Endothelial cell of umbilical vein (primary cell): ENCODE data around the gene LOXHD1. TPM values are rescaled to one million over a fixed set of nuclear protein-coding genes. Genes with fewer than 3 reads are reported as not detected.

Experiments
- BruUV-seq: library from RNA; stranded (reverse); fragments of 400-500 nt; replicated peaks from 2 replicates; lab custom pipeline; 2021; lab: Mats Ljungman, UMichigan
- CTCF ChIA-PET: fragments of 300-600, 350-600 bp; sonication (Branson Sonifier 250); formaldehyde crosslinking; loops from one replicate; lab custom pipeline; 2021; ENCODE audit warnings: antibody characterized with exemption, inconsistent platforms; lab: Charles Lee
- POLR2A ChIA-PET: fragments of 300-600, 350-600 bp; sonication (Branson Sonifier 250); formaldehyde crosslinking; loops from one replicate; lab custom pipeline; 2021; ENCODE audit warnings: antibody characterized with exemption, inconsistent platforms; lab: Charles Lee
- DNase-seq: peaks from one replicate; pipeline ENCODE4 v3.0.0-alpha.2; 2011; ENCODE audit warnings: low read depth, low spot score
- FAIRE-seq: peaks from 2 replicates; lab custom pipeline; 2011; peaks lifted over from hg19 to GRCh38; lab: Jason Lieb, UNC
- H2AFZ ChIP-seq: 2 replicates; pipeline ENCODE4 v1.6.0; 2012; ENCODE audit warnings: low read depth, low read length, control low read depth, inconsistent platforms
- H3K27ac ChIP-seq: 2 replicates; pipeline ENCODE4 v1.5.1; 2011; ENCODE audit warnings: low read depth, mild to moderate bottlenecking, control low read depth, low read length, moderate library complexity; ENCODE audit not compliant: insufficient read depth
- H3K27me3 ChIP-seq, 2 experiments: 2 replicates each; pipeline versions ENCODE4 v1.6.0 to v1.6.1; 2011; ENCODE audit warnings: low read length in 2 of 2, mixed read lengths in 1 of 2; ENCODE audit not compliant: control insufficient read depth in 2 of 2, insufficient read depth in 2 of 2
- H3K36me3 ChIP-seq, 2 experiments: 2 replicates in 1 of 2; 3 replicates in 1 of 2; pipeline ENCODE4 v1.5.1; 2011; ENCODE audit warnings: low read length in 2 of 2, mild to moderate bottlenecking in 1 of 2, moderate library complexity in 1 of 2; ENCODE audit not compliant: control insufficient read depth in 2 of 2, insufficient read depth in 2 of 2; ENCODE audit errors: extremely low read depth in 1 of 2
- H3K4me1 ChIP-seq: 3 replicates; pipeline ENCODE4 v1.5.1; 2011; ENCODE audit warnings: mild to moderate bottlenecking, low read length; ENCODE audit not compliant: control insufficient read depth, insufficient read depth; ENCODE audit errors: extremely low read depth
- H3K4me2 ChIP-seq: 2 replicates; pipeline ENCODE4 v1.6.1; 2011; ENCODE audit warnings: low read length, control low read depth, mixed read lengths; ENCODE audit not compliant: insufficient read depth
- H3K4me3 ChIP-seq, 3 experiments: fragments of 200-600 bp in 1 of 3; sonication (generic), shearing (Covaris generic) in 1 of 3; replicated peaks in 1 of 3; 2 replicates each; pipeline ENCODE4 v1.5.1; 2011 to 2016; ENCODE audit warnings: control low read depth in 3 of 3, low read length in 3 of 3, mild to moderate bottlenecking in 2 of 3, inconsistent platforms in 1 of 3, low read depth in 1 of 3, moderate library complexity in 1 of 3; ENCODE audit not compliant: insufficient read depth in 1 of 3
- H3K79me2 ChIP-seq: 2 replicates; pipeline ENCODE4 v1.6.0; 2012; ENCODE audit warnings: low read length, inconsistent platforms; ENCODE audit not compliant: control insufficient read depth, insufficient read depth
- H3K9ac ChIP-seq: replicated peaks from 2 replicates; pipeline ENCODE3; 2011; ENCODE audit warnings: low read length, control low read depth; ENCODE audit not compliant: insufficient read depth; ENCODE audit errors: extremely low read depth
- H3K9me1 ChIP-seq: replicated peaks from 3 replicates; pipeline ENCODE4 v1.6.0; 2011; ENCODE audit warnings: mild to moderate bottlenecking, low read length; ENCODE audit not compliant: control insufficient read depth, insufficient read depth; ENCODE audit errors: extremely low read depth
- H3K9me3 ChIP-seq: replicated peaks from 2 replicates; pipeline ENCODE4 v1.5.1; 2012; ENCODE audit warnings: low read length, inconsistent platforms; ENCODE audit not compliant: control insufficient read depth, insufficient read depth
- H4K20me1 ChIP-seq: replicated peaks from 2 replicates; pipeline ENCODE3; 2011; ENCODE audit warnings: mild to moderate bottlenecking, low read length; ENCODE audit not compliant: control insufficient read depth, insufficient read depth; ENCODE audit errors: extremely low read depth
- CTCF ChIP-seq, 2 donors: IDR thresholded peaks; 1 replicate in 1 of 2; 2 replicates in 1 of 2; pipeline ENCODE4 v1.5.1; 2011; ENCODE audit warnings: low read length in 2 of 2, mild to moderate bottlenecking in 2 of 2, moderate library complexity in 2 of 2, control low read depth in 1 of 2, inconsistent platforms in 1 of 2, low read depth in 1 of 2; ENCODE audit not compliant: insufficient read depth in 1 of 2; ENCODE audit errors: extremely low read depth in 1 of 2
- EZH2 ChIP-seq: IDR thresholded peaks from 2 replicates; pipeline ENCODE4 v1.6.1; 2012; ENCODE audit warnings: borderline replicate concordance, low read depth, mild to moderate bottlenecking, moderate library complexity, low read length, inconsistent platforms; ENCODE audit not compliant: severe bottlenecking
- FOS ChIP-seq: IDR thresholded peaks from 2 replicates; pipeline ENCODE4 v1.6.1; 2011; ENCODE audit warnings: mild to moderate bottlenecking, low read length, moderate library complexity, borderline replicate concordance; ENCODE audit not compliant: insufficient read depth
- GATA2 ChIP-seq: IDR thresholded peaks from 2 replicates; pipeline ENCODE4 v1.7.0; 2011; ENCODE audit warnings: low read depth, mild to moderate bottlenecking, moderate library complexity, mixed read lengths, low read length; ENCODE audit not compliant: insufficient read length, insufficient read depth
- JUN ChIP-seq: IDR thresholded peaks from 2 replicates; pipeline ENCODE4 v1.6.1; 2011; ENCODE audit warnings: borderline replicate concordance, low read depth; ENCODE audit not compliant: insufficient read length, insufficient read depth
- MYC ChIP-seq: IDR thresholded peaks from one replicate; pipeline ENCODE4 v1.6.1; 2011; ENCODE audit warnings: mild to moderate bottlenecking, low read depth, low read length
- POLR2A ChIP-seq: IDR thresholded peaks from 2 replicates; pipeline ENCODE4 v1.6.1; 2012; ENCODE audit warnings: low read depth, mild to moderate bottlenecking, control low read depth, low read length
- POLR2AphosphoS5 ChIP-seq: IDR thresholded peaks from 2 replicates; pipeline ENCODE4 v1.6.1; 2012; ENCODE audit warnings: low read depth, mild to moderate bottlenecking, control low read depth, low read length, moderate library complexity; ENCODE audit not compliant: insufficient read depth
- dilution Hi-C: fragments of 300-500 bp; cut with MboI; formaldehyde crosslinking; loops from one replicate; pipeline ENCODE4 v1.15.0; 2019; ENCODE audit warnings: low sequenced_read_pairs; ENCODE audit not compliant: extremely low pct_ligation_motif_present
- intact Hi-C: fragments of 100-400 bp; cut with micrococcal nuclease; formaldehyde crosslinking; loops from one replicate; pipeline ENCODE4 v1.10.0; 2022
- polyA plus RNA-seq, 4 experiments: library from polyadenylated mRNA; depleted of rRNA in 3 of 4; stranded (reverse) in 3 of 4; unstranded in 1 of 4; fragments of >200 nt; gene quantifications; 2 replicates each; pipeline versions ENCODE4 v1.2.1 to v1.2.3, GENCODE V29; 2011 to 2012; ENCODE audit warnings: missing spikeins in 1 of 4
- total RNA-seq: library from RNA; stranded (reverse); gene quantifications from 2 replicates; pipeline ENCODE4 v1.2.3, GENCODE V29; 2021
- TF ChIP-seq, protein P1 (sequence below): IDR thresholded peaks from 2 replicates; pipeline ENCODE4 v1.6.1; 2011; ENCODE audit not compliant: insufficient read depth, insufficient read length

The LOXHD1 gene
- total and polyA plus RNA-seq, 2 donors (not counting 3 experiments of a cell fraction or from before 2014, with no cell fraction given), result not detected

DNA sequence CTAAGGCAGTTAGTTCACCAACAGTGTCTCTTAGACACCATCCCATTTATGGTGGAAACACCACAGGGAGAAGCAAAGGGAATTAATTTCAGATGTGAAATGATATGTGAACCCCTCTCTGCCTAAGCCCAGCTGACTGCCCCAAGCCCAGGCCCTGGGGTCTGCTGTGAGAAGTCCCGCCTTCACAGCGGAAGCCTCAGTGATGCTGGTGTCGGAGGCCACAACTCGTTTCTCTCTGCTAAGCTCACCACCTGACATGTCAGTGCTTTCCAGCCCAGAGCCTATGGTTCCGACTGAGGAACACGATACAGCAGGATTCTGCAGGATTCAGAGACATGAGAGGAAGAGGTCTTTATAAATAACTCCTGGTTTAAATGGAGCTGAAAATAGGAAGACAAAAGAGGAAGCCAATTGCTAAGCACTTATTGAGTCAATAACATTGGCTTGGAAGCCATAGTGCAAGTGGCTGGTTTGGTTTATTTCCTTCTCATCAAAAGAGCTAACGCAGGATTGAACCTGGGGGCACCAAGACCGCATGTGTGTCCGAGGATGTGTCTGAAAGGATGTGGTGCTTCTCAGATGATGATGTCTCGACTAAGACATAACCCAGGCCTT, 21.9 kb upstream of the LOXHD1 start:
- DNase-seq, result no peak
- intact Hi-C loops, result no loop called here
- H3K4me2 ChIP-seq, result no peak overlapping the region
- no peaks in the 10 kb centered on the region for H3K9me3 ChIP-seq
- no peak overlapping the region for H3K4me3 ChIP-seq
- H3K9ac ChIP-seq, result no peak overlapping the region
- H3K79me2 ChIP-seq, result no peaks in the 10 kb centered on the region
- no peaks in the 10 kb centered on the region for H3K9me1 ChIP-seq
- ChIA-PET CTCF (no interaction called here), POLR2A (no interaction called here)
- no peak overlapping the region for H3K27ac ChIP-seq
- no peaks in the 10 kb centered on the region for H4K20me1 ChIP-seq
- FAIRE-seq, result no peak
- BruUV-seq, result no TSS peak
- peaks cover 8% of the 10 kb centered on the region for H3K4me1 ChIP-seq
- H3K27me3 ChIP-seq, result no peaks in the 10 kb centered on the region
- no peak for TF ChIP-seq JUN
- TF ChIP-seq MYC, result no peak
- TF ChIP-seq, protein P1, sequence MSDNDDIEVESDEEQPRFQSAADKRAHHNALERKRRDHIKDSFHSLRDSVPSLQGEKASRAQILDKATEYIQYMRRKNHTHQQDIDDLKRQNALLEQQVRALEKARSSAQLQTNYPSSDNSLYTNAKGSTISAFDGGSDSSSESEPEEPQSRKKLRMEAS, result no peak
- no peak for TF ChIP-seq POLR2A
- no peak for TF ChIP-seq POLR2AphosphoS5
- TF ChIP-seq GATA2, result no peak
- no peak for TF ChIP-seq EZH2
- TF ChIP-seq FOS, result no peak
- TF ChIP-seq CTCF (IDR thresholded peaks at IDR 0.05; ENCODE audit: extremely low read depth in 1 of 2, insufficient read depth in 1 of 2, low read depth in 1 of 2, low read length in 2 of 2), result no peak
- no peak overlapping the region for H2AFZ ChIP-seq
- H3K36me3 ChIP-seq, result no peaks in the 10 kb centered on the region
- dilution Hi-C loops, result no loop called here
